ENCODE measurements around the gene BRCA2. TPM values are rescaled to one million over a fixed set of nuclear protein-coding genes. Genes with fewer than 3 reads are reported as not detected.
"Not testable (repeated sequence)": the region's sequence is repeated elsewhere in the genome, so short reads cannot be mapped to it uniquely, and the experiment has no call there.

BRCA2 gene
- total RNA-seq, 2 experiments from 2014 or later: 1.9 to 2.4 TPM

GRCh38 chr13:32340914-32341313, 25.6 kb downstream of the BRCA2 start:
- H3K36me3 Mint-ChIP-seq (ENCODE audit: low read depth): peaks cover 13% of the 10 kb centered on the region
- no peak for DNase-seq
- H3K4me1 Mint-ChIP-seq (ENCODE audit: low read depth): no peaks in the 10 kb centered on the region
- peaks cover 2% of the 10 kb centered on the region for H3K9me3 Mint-ChIP-seq
- CTCF ChIA-PET: no interaction called here
- intact Hi-C loops (cut with DNase I, micrococcal nuclease): no loop called here
- H3K4me3 ChIP-seq (ENCODE audit: low read length): no peak overlapping the region
- H3K27ac ChIP-seq (ENCODE audit: low read depth in 1 of 2, low read length in 2 of 2): no peak overlapping the region
- no peaks in the 10 kb centered on the region for H3K36me3 ChIP-seq (ENCODE audit: insufficient read depth, low read length)
- no peak for TF ChIP-seq CTCF (IDR thresholded peaks at IDR 0.05)
- no peaks in the 10 kb centered on the region for H3K9me3 ChIP-seq (ENCODE audit: control insufficient read depth in 1 of 2, insufficient read depth in 1 of 2, low read length in 2 of 2)
- no peak overlapping the region for H3K4me3 Mint-ChIP-seq
- no peak overlapping the region for H3K27ac Mint-ChIP-seq
- no peaks in the 10 kb centered on the region for H3K27me3 ChIP-seq (ENCODE audit: control insufficient read depth in 1 of 2, insufficient read depth in 2 of 2, low read length in 2 of 2)
- no peaks in the 10 kb centered on the region for H3K4me1 ChIP-seq (ENCODE audit: insufficient read depth, low read length)
- POLR2A ChIA-PET: no interaction called here
- no peaks in the 10 kb centered on the region for H3K27me3 Mint-ChIP-seq
- ATAC-seq (ENCODE audit: poor library complexity): no peak

- Mint-ChIP-seq H3K4me3 (no peak overlapping the region), H3K27me3 (no peaks in the 10 kb centered on the region), H3K4me1 (ENCODE audit: low read depth) (no peaks in the 10 kb centered on the region), H3K9me3 (no peaks in the 10 kb centered on the region), H3K36me3 (ENCODE audit: low read depth) (no peaks in the 10 kb centered on the region), H3K27ac (no peak overlapping the region)
- DNase-seq (no peak), ATAC-seq (ENCODE audit: poor library complexity) (no peak)
- intact Hi-C loops (cut with DNase I, micrococcal nuclease): no loop called here
- no peak overlapping the region for H3K4me3 ChIP-seq (ENCODE audit: low read length)
- no peak for TF ChIP-seq CTCF (IDR thresholded peaks at IDR 0.05)
- H3K27ac ChIP-seq (ENCODE audit: low read depth in 1 of 2, low read length in 2 of 2): no peak overlapping the region
- ChIA-PET POLR2A (interaction anchor here (0.7 kb wide), 1 partner anchor 280 kb away, joined by 3 read pairs; no protein-coding TSS in a partner anchor), CTCF (no interaction called here)
- H3K27me3 ChIP-seq (ENCODE audit: control insufficient read depth in 1 of 2, insufficient read depth in 2 of 2, low read length in 2 of 2): no peaks in the 10 kb centered on the region
- H3K36me3 ChIP-seq (ENCODE audit: insufficient read depth, low read length): no peaks in the 10 kb centered on the region
- no peaks in the 10 kb centered on the region for H3K4me1 ChIP-seq (ENCODE audit: insufficient read depth, low read length)
- no peaks in the 10 kb centered on the region for H3K9me3 ChIP-seq (ENCODE audit: control insufficient read depth in 1 of 2, insufficient read depth in 1 of 2, low read length in 2 of 2)
These were observed 32.3 kb downstream of the BRCA2 start for GRCh38 chr13:32347651-32348050.

- H3K9me3 Mint-ChIP-seq; ATAC-seq (ENCODE audit: poor library complexity); H3K27ac Mint-ChIP-seq; H3K27me3 Mint-ChIP-seq; H3K4me3 ChIP-seq (ENCODE audit: low read length); H3K36me3 ChIP-seq (ENCODE audit: insufficient read depth, low read length); H3K36me3 Mint-ChIP-seq (ENCODE audit: low read depth); CTCF ChIA-PET; DNase-seq; H3K4me1 Mint-ChIP-seq (ENCODE audit: low read depth); H3K9me3 ChIP-seq (ENCODE audit: control insufficient read depth in 1 of 2, insufficient read depth in 1 of 2, low read length in 2 of 2); H3K4me3 Mint-ChIP-seq; H3K27ac ChIP-seq (ENCODE audit: low read depth in 1 of 2, low read length in 2 of 2); H3K27me3 ChIP-seq (ENCODE audit: control insufficient read depth in 1 of 2, insufficient read depth in 2 of 2, low read length in 2 of 2); H3K4me1 ChIP-seq (ENCODE audit: insufficient read depth, low read length); intact Hi-C loops (cut with DNase I, micrococcal nuclease): not testable (repeated sequence)
- POLR2A ChIA-PET: interaction anchor here (0.8 kb wide), 1 partner anchor 36 kb away, joined by 3 read pairs; the partner anchor contains the start of genes BRCA2 and ZAR1L
These were observed 35.6 kb downstream of the BRCA2 start for GRCh38 chr13:32350839-32351441.

GRCh38 chr13:32354040-32354439, 38.7 kb downstream of the BRCA2 start:
- no peaks in the 10 kb centered on the region for H3K27me3 Mint-ChIP-seq
- Histone ChIP-seq H3K36me3 (ENCODE audit: insufficient read depth, low read length) (no peaks in the 10 kb centered on the region), H3K27ac (ENCODE audit: low read depth in 1 of 2, low read length in 2 of 2) (no peak overlapping the region), H3K27me3 (ENCODE audit: control insufficient read depth in 1 of 2, insufficient read depth in 2 of 2, low read length in 2 of 2) (no peaks in the 10 kb centered on the region), H3K4me1 (ENCODE audit: insufficient read depth, low read length) (no peaks in the 10 kb centered on the region), H3K4me3 (ENCODE audit: low read length) (no peak overlapping the region), H3K9me3 (ENCODE audit: control insufficient read depth in 1 of 2, insufficient read depth in 1 of 2, low read length in 2 of 2) (no peaks in the 10 kb centered on the region)
- ATAC-seq (ENCODE audit: poor library complexity): no peak
- CTCF ChIA-PET: no interaction called here
- DNase-seq: no peak
- H3K4me3 Mint-ChIP-seq: no peak overlapping the region
- H3K9me3 Mint-ChIP-seq: no peaks in the 10 kb centered on the region
- H3K36me3 Mint-ChIP-seq (ENCODE audit: low read depth): no peaks in the 10 kb centered on the region
- POLR2A ChIA-PET: no interaction called here
- intact Hi-C loops (cut with DNase I, micrococcal nuclease): no loop called here
- no peaks in the 10 kb centered on the region for H3K4me1 Mint-ChIP-seq (ENCODE audit: low read depth)
- no peak for TF ChIP-seq CTCF (IDR thresholded peaks at IDR 0.05)
- H3K27ac Mint-ChIP-seq: no peak overlapping the region

- ATAC-seq (ENCODE audit: poor library complexity); H3K9me3 Mint-ChIP-seq; POLR2A ChIA-PET; H3K36me3 Mint-ChIP-seq (ENCODE audit: low read depth); H3K27ac Mint-ChIP-seq; H3K36me3 ChIP-seq (ENCODE audit: insufficient read depth, low read length); H3K4me3 Mint-ChIP-seq; DNase-seq; H3K4me1 Mint-ChIP-seq (ENCODE audit: low read depth); H3K27me3 ChIP-seq (ENCODE audit: control insufficient read depth in 1 of 2, insufficient read depth in 2 of 2, low read length in 2 of 2); H3K4me3 ChIP-seq (ENCODE audit: low read length); H3K27ac ChIP-seq (ENCODE audit: low read depth in 1 of 2, low read length in 2 of 2); H3K27me3 Mint-ChIP-seq; H3K9me3 ChIP-seq (ENCODE audit: control insufficient read depth in 1 of 2, insufficient read depth in 1 of 2, low read length in 2 of 2); H3K4me1 ChIP-seq (ENCODE audit: insufficient read depth, low read length); CTCF ChIA-PET; intact Hi-C loops (cut with DNase I, micrococcal nuclease): not testable (repeated sequence)
These were observed 40.6 kb downstream of the BRCA2 start for GRCh38 chr13:32355935-32356334.
